Gastroesophageal sphincter (tissue), 4 donors: ENCODE data around the gene STOX2. TPM values are rescaled to one million over a fixed set of nuclear protein-coding genes. Genes with fewer than 3 reads are reported as not detected.

Experiments
- ATAC-seq: fragments of 150-250 bp; one replicate; pipeline ENCODE4 v1.9.1; 2016; ENCODE audit warnings: mild to moderate bottlenecking, moderate library complexity
- H3K27ac ChIP-seq, 4 donors: fragments of 200-600 bp; sonication (generic) in 3 of 4; 1 replicate in 3 of 4; 2 replicates in 1 of 4; pipeline ENCODE4 v1.5.1; 2016 to 2019
- H3K27me3 ChIP-seq: fragments of 200-600 bp; sonication (generic); one replicate; pipeline ENCODE4 v1.5.1; 2019
- H3K36me3 ChIP-seq, 2 donors: fragments of 200-600 bp; sonication (generic); one replicate each; pipeline ENCODE4 v1.5.1; 2019; ENCODE audit warnings: control low read depth in 1 of 2
- H3K4me1 ChIP-seq, 3 donors: fragments of 200-600 bp; sonication (generic); 1 replicate in 2 of 3; 2 replicates in 1 of 3; pipeline ENCODE4 v1.5.1; 2016 to 2019; ENCODE audit warnings: control low read depth in 2 of 3
- H3K4me3 ChIP-seq, 2 donors: fragments of 200-600 bp; sonication (generic); one replicate each; pipeline ENCODE4 v1.5.1; 2019; ENCODE audit warnings: mild to moderate bottlenecking in 1 of 2, moderate library complexity in 1 of 2
- H3K9me3 ChIP-seq, 3 donors: fragments of 200-600 bp; sonication (generic); one replicate each; pipeline ENCODE4 v1.5.1; 2017 to 2019; ENCODE audit warnings: control low read depth in 2 of 3
- CTCF ChIP-seq, 4 experiments: fragments of 200-600 bp in 2 of 4; fragments of 450-650 bp in 2 of 4; sonication (generic) in 1 of 4; IDR thresholded peaks; one replicate each; pipeline ENCODE4 v1.5.1; 2017 to 2019; ENCODE audit warnings: antibody characterized with exemption in 4 of 4, mild to moderate bottlenecking in 2 of 4, moderate library complexity in 2 of 4
- EP300 ChIP-seq: sonication (generic); formaldehyde crosslinking; IDR thresholded peaks from one replicate; pipeline ENCODE4 v1.6.1; 2017; ENCODE audit warnings: antibody characterized with exemption, mild to moderate bottlenecking
- POLR2A ChIP-seq, 2 donors: fragments of 450-650 bp; IDR thresholded peaks; one replicate each; pipeline ENCODE4 v1.6.1; 2017; ENCODE audit warnings: antibody characterized with exemption in 2 of 2, mild to moderate bottlenecking in 2 of 2, moderate library complexity in 1 of 2
- POLR2AphosphoS5 ChIP-seq: sonication (generic); formaldehyde crosslinking; IDR thresholded peaks from one replicate; pipeline ENCODE4 v1.6.1; 2017; ENCODE audit warnings: antibody characterized with exemption
- WGBS, 2 donors: methylation state at CpG; one replicate each; pipeline ENCODE4 v1.1.5; 2018; ENCODE audit warnings: low coverage in 1 of 2; 5-methylcytosine and 5-hydroxymethylcytosine counted together
- total RNA-seq, 4 donors: library from RNA; depleted of rRNA; stranded (reverse); fragments of >200 nt; gene quantifications; one replicate each; pipeline ENCODE4 v1.1.0, GENCODE V29; 2016

Gene STOX2
- total RNA-seq, 4 donors from 2014 or later = 7.5 to 25.4 (median 11.2) TPM

GRCh38 chr4:183932576-183932975 is 27.5 kb downstream of the STOX2 start:
- Histone ChIP-seq H3K9me3 (no peaks in the 10 kb centered on the region), H3K4me3 (no peak overlapping the region), H3K36me3 (no peaks in the 10 kb centered on the region), H3K4me1 (peaks cover 0 to 13% (median 0%) of the 10 kb centered on the region in 3 donors), H3K27me3 (no peaks in the 10 kb centered on the region), H3K27ac (no peak overlapping the region)
- no peak for TF ChIP-seq CTCF (IDR thresholded peaks at IDR 0.05)
- no peak for TF ChIP-seq POLR2AphosphoS5
- no peak for TF ChIP-seq POLR2A (IDR thresholded peaks at IDR 0.05)
- TF ChIP-seq EP300 = no peak
- WGBS, 2 donors = 50 to 88% methylated on average over 1 to 3 of the region's 3 CpGs
- ATAC-seq = no peak

- ATAC-seq = no peak
- Histone ChIP-seq H3K4me3 (no peak overlapping the region), H3K36me3 (no peaks in the 10 kb centered on the region), H3K27me3 (no peaks in the 10 kb centered on the region), H3K27ac (no peak overlapping the region), H3K4me1 (peaks cover 0 to 13% (median 0%) of the 10 kb centered on the region in 3 donors), H3K9me3 (no peaks in the 10 kb centered on the region)
- WGBS, 2 donors = 100% methylated on average over 2 to 5 of the region's 6 CpGs
- no peak for TF ChIP-seq POLR2A (IDR thresholded peaks at IDR 0.05)
- TF ChIP-seq CTCF (IDR thresholded peaks at IDR 0.05) = no peak
- no peak for TF ChIP-seq POLR2AphosphoS5
- no peak for TF ChIP-seq EP300
Measured at GRCh38 chr4:183934761-183935160, 29.7 kb downstream of the STOX2 start.

GRCh38 chr4:183935355-183936005 is 30.4 kb downstream of the STOX2 start:
- ATAC-seq = no peak
- 92% methylated on average over 2 of the region's 2 CpGs; no CpG with 5 or more reads in 1 of the 2 donors for whole genome bisulfite sequencing, 2 donors

GRCh38 chr4:183936047-183936446 is 30.9 kb downstream of the STOX2 start:
- TF ChIP-seq POLR2A (IDR thresholded peaks at IDR 0.05) (no peak), POLR2AphosphoS5 (no peak), EP300 (no peak), CTCF (IDR thresholded peaks at IDR 0.05) (no peak)
- Histone ChIP-seq H3K9me3 (no peaks in the 10 kb centered on the region), H3K27ac (no peak overlapping the region), H3K4me3 (no peak overlapping the region), H3K27me3 (no peaks in the 10 kb centered on the region), H3K4me1 (peaks cover 0 to 13% (median 0%) of the 10 kb centered on the region in 3 donors), H3K36me3 (no peaks in the 10 kb centered on the region)
- ATAC-seq = no peak
- 39 to 45% methylated on average over 5 to 6 of the region's 6 CpGs for WGBS, 2 donors

More at GRCh38 chr4:183935355-183936005, 30.4 kb downstream of the STOX2 start:
- no peaks in the 10 kb centered on the region for H3K36me3 ChIP-seq
- H3K27ac ChIP-seq = no peak overlapping the region
- peaks cover 0 to 13% (median 0%) of the 10 kb centered on the region in 3 donors for H3K4me1 ChIP-seq
- H3K9me3 ChIP-seq = no peaks in the 10 kb centered on the region
- TF ChIP-seq POLR2A (IDR thresholded peaks at IDR 0.05) (no peak), CTCF (IDR thresholded peaks at IDR 0.05) (no peak), EP300 (no peak), POLR2AphosphoS5 (no peak)
- no peak overlapping the region for H3K4me3 ChIP-seq
- no peaks in the 10 kb centered on the region for H3K27me3 ChIP-seq
